Measurements from ENCODE around the gene LRCH1.
"Not testable (repeated sequence)": the region's sequence is repeated elsewhere in the genome, so short reads cannot be mapped to it uniquely, and the experiment has no call there.

The LRCH1 gene

DNA sequence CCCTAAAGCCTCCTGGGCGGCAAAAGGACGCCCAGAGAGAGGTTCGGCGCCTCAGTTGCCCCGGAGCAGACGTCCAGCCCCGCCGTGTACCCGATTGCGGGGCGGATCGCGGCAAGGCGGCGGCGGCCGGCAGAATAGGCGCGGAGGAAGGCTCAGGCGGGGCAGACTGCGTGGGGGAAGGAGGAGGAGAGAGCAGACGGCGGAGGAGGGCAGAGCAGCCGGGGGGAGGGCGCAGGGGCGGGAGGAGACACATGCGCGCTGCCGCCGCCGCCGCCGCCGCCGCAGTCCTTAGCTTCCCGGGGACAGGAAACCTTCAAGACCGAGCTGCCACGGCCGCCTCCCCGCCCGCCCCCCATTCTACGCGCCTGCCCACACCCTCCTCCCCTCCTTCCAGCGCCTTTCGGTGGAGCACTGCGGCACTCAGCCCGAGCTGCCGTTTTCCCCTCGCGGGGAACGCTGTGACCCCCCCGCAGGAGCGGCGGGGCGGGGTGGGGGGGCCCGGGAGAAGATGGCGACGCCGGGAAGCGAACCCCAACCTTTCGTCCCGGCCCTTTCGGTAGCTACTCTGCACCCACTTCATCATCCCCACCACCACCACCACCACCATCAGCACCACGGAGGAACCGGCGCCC lies at the start of gene LRCH1:
LRCH1 (plus strand) TSS at position 282 of the 632 bp plus-strand sequence; CDS start at position 509, 227 bp downstream.
- peak; percentile 80 for DNase-seq

DNA sequence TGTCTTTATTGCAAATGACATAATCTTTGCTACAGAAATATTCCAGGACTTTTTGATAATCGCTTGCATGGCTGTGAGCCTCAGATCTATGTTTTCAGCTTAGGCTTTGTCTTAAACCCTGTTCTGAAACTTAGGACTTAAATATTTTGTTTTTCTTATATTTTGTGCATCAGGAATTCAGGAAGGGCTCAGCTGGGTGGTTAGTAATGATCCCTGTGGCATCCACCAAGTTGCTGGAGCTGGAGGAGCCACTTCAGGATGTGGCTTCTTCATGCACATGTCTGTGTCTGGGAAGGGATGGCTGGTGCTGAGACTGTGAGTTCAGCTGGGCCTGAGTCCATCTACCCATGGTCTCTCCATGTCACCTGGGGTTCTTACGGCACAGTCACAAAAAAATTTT lies 48.9 kb upstream of the LRCH1 start:
- no peak for DNase-seq

DNA sequence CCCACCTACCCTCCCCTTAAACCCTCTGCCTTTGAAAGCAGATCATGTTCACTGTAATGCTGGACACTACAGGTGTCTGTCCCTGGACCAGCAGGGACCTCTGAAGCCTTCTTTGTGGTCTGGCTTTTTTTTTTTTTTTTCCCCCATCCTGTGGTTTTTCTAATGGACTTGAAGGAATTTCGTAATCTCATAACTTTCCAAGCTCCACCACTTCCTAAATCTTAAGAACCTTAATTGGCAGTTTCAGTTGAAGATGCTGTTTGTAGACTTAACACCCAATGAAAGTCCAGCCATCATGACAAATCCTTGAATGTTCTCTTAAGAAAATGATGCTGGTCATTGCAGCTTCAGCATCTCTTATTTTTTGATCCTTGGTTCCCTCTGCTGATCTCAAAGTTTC lies 45.0 kb upstream of the LRCH1 start:
- DNase-seq: no peak

GRCh38 chr13:46509981-46510380 lies 43.0 kb upstream of the LRCH1 start:
- no peak for DNase-seq

- no peak for DNase-seq
These were observed 37.2 kb upstream of the LRCH1 start for GRCh38 chr13:46515803-46516202.

DNA sequence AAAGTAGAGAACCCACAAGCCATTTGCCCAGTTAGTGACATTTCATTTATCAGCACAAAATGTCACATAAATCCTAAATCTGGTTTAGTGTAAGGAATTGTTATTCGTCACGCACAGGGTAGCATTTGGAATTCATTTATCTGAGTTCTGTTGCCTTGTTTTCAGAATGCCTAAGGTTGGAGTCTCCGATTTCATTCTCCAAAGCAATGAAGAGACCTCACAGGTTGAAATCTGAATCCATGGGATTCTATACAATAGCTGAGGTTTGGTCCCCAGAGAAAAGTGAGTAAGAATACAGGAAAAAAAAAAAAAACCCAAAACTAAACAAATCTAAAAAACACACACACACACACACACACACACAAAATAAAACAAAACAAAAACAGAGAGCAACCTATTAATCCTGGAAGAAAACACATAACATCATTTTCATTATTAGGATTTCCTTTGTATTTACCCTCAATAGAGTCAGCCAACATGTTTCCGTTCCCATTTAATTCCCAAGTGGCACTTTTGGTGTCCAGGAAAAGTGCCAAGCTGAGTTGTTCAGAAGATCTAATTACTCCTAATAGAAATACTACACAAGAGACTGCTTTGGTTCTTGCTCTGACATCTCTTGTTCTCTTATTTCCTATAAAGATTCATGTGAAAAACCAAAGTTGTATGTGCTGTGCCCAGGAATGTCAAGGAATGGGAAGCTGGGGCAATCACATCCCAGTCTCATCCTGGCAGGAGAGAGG lies 36.2 kb upstream of the LRCH1 start:
- DNase-seq: peak; percentile 60

DNA sequence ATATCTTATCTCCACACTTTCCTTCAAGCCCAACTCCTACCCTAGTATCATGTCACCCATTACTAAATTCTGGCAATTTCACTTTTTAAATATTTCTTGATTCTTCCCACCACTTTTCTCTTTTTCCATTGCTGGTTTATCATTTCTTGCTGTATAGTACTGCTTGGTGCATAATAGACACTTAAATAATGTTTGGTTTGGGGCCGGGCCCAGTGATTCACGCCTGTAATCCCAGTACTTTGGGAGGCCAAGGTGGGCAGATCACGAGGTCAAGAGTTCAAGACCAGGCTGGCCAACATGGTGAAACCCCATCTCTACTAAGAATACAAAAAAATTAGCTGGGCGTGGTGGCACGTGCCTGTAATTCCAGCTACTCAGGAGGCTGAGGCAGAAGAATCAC lies 35.2 kb upstream of the LRCH1 start:
- DNase-seq: not testable (repeated sequence)

DNA sequence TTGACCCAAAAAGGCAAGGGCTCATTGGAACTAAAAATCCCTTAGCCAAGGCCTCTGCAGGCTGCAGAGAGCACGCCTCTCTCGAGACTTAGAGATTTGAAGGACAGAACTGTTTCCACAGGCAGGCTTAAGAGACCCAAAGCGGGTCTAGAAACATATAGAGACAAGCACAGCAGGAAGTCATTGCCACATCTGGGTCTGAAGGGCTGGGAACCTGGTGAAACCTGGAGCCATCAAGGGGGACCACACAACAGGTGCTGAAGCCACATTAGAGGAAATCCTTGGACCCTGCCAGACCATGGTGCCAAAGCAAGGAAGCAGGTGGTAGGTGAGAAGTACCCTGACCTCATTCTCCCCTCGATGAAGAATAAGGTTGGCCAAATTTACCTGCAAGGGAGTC lies 33.8 kb upstream of the LRCH1 start:
- no peak for DNase-seq

GRCh38 chr13:46520166-46520565 lies 32.8 kb upstream of the LRCH1 start:
- DNase-seq: no peak

- no peak for DNase-seq
These were observed 31.5 kb upstream of the LRCH1 start for GRCh38 chr13:46521486-46521885.

DNA sequence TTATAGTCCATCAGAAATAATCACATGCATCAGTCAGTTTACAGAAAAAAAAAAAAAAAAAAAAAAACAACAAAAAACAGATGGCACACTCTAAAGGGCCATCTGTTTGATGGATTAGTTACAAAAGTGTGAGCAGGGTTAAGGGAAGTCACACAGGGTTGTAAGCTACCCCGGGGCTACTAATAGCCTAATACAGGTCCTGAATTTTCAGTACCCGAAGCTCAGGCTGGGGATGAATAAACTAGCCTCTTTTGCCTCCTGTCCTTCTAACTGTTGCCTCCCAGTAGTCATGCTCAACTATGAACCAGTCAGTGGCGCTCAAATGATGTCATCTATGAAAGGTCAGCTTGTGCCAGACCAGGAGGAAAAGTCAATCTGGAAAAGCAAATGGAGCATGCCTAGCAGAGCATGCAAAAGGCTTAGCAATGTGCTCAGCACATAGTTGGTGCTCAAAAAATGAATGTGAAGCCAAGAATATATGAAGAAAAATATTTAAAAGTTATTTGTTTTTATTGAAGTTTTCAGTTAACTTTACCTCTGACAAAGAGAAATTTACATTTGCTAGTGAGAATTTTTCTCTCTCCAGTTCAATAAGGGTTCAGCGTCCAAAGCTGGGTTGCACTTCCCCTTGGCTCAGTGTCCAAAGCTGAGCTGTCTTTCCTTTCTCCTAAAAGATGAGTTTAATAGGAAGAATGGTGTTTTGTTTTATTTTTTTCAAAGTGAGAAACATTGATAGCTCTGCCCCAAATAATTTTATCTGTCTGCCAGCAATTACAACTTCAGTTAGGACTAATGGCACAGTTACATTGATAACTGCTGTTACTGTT lies 30.8 kb upstream of the LRCH1 start:
- peak; percentile 68 for DNase-seq

GRCh38 chr13:46522748-46523030 lies 30.3 kb upstream of the LRCH1 start:
- no peak for DNase-seq

DNA sequence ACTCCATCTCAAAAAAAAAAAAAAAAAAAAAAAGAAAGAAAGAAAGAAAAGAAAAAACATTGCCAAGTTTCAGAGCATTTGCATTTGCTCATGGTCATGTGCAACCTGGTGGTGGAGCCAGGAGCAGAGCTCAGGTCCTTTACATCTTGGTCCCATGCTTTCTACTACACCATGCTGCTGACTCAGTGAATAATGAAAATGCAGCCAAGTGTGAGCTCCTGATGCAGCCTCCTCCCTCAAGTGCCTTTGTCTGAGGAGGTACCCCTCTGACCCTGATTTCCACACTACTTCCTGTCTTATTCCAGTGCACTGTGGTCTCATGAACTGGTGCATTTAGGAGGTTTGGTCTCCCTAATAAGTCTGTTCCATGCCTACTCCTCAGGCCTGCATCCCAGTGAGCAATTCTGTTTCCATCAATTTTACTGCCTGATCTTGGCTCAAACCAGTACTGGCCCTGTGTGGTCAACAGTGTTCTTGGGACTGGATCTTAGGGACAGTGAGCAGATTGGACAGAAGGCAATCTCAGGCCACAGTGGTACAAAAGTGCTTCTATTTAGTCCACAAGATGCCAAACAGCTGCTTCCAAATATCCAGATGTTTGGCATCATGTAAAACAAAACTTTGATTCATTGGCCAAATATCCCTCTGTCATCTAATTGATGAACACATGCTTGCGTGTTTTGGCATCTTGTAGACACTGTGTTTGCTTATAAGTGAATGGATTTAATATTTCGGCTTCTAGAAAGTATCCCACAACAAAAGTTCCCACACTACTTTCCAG lies 28.8 kb upstream of the LRCH1 start:
- no peak for DNase-seq

DNA sequence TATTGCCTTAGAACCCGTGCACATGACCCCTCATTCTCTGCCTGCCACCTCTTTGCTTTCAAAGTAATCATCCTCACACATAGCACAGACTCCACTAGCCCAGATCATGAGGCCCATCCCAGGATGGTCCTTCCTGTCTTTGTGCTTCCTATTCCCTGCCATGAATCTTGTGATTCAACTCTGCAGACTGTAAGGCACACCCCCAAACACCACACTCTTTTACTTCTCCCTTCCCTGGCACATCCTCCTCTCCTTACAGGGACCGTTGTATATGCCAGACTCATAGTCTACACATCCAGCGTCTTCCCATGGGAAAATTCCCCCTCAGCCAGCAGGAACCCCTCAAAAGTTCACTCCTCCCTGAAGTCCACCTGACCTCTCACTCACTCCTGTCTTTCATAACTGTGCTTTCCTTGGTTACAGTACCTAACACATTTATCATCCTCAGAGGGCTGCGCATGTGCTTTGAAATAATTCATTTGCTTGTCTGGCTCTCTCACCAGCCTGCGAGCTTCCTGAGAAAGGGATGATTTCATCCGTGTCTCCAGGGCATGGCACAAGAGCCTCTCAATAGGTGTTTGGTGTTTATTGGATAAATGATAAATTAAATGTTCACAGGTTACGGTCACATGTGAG lies 26.8 kb upstream of the LRCH1 start:
- no peak for DNase-seq

DNA sequence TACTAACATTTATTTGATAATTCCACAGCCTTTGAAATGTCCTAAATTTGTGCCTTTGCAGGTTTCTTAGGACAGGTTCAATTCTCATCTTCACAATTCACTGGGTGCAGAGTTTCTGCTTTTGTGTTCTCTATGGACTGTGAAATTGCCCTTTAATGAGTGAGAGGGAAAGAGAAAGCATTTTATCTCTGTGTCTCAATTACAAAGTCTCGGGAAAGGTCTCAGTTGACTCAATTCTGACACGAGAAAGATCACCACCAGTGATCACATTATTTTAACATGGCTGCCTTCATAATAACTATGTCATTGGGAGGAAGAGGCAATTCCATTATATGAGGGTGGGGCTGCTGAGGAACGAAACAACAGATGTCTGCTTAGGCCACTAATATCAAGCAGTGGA lies 26.2 kb upstream of the LRCH1 start:
- DNase-seq: no peak

- DNase-seq: no peak
These were observed 25.7 kb upstream of the LRCH1 start for GRCh38 chr13:46527237-46527636.

DNA sequence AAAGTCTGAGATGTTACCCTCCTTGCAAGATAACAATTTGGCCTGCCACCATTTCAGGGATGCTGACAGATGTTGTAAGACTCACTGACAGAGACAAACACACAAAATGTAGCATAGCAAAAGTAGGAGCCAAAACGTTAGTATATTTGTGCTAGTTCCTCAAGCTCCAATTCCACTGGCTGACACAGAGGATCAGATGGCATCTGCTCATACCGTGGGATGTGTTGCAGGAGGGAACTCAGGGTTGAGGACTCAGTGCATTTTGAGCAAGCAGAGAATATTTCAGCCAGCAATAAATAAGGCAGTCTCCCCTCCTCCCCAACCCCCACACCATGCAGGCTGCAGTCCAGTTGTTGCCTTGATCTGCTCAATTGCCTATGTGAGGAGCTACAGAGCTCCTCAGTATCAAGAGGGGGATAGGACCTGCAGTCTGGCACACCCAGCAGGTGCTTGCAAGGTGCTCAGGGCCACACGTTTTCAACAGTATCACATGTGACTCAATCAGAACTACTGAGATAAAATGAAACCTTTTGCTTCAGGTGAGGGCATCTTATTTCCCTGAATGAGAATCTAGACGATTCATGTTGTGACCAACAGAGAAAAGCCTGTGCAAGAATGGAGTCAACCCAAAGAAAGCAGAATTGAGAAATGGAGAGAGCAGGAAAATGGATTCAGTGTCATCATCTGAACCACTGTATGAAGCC lies 23.6 kb upstream of the LRCH1 start:
- DNase-seq: no peak

DNA sequence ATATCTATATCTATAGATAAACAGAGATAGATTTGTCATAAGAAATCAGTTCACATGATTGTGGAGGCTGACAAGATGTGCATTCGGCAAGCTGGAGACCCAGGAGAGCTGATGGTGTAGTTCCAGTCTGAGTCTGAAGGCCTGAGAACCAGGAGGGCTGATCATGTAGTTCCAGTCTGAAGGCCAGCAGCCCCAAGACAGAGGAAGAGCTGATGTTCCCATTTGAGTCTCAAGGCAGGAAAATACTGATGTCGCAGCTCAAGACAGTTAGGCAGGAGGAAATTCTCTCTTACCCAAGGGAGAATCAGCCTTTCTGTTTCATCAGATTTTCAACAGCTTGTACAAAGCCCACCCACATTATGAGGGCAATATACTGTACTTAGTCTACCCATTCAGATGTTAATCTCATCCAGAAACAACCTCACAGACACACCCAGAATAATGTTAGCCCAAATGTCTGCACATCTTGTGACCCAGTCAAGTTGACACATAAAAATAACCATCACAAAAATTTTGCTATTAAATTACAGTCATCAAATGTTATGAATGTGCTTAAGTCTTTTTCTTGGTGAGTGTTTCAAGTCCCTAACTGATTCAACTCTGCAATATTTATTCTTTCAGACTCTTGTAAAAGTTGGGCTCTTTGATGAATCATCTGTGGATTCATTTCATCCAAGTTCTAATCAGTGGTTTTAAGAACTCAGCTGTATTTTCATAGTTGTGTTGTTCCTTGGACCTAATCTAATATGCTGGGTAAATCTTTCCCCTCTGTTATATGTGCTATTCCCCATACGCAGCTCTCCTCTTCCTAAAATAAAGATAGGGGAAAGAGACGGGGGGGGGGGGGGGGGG lies 22.7 kb upstream of the LRCH1 start:
- DNase-seq: no peak

- DNase-seq: no peak
These were observed 21.0 kb upstream of the LRCH1 start for GRCh38 chr13:46531953-46532352.

- no peak for DNase-seq
These were observed 18.0 kb upstream of the LRCH1 start for GRCh38 chr13:46535002-46535401.

DNA sequence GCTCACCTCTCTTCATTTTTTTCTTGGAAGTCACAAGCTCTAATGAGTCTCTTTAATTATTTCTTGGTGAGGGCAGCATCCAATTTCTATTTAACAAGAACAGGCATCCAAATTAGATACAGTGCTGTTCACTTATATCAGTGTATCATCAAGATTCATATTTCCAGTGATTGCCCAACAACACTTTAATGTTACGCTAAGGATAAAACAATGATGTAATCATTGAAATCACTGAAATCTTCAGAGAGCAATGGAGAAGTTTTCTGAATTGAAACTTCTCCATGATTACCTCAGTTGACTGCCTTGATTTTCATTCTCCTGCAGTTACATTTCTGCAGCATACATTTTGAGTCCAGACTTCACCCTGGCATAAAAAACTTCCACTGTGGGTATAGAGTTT lies 17.1 kb upstream of the LRCH1 start:
- DNase-seq: no peak
